Measurements from ENCODE around the gene PTBP2. TPM values are rescaled to one million over a fixed set of nuclear protein-coding genes. Genes with fewer than 3 reads are reported as not detected.

The PTBP2 gene, protein sequence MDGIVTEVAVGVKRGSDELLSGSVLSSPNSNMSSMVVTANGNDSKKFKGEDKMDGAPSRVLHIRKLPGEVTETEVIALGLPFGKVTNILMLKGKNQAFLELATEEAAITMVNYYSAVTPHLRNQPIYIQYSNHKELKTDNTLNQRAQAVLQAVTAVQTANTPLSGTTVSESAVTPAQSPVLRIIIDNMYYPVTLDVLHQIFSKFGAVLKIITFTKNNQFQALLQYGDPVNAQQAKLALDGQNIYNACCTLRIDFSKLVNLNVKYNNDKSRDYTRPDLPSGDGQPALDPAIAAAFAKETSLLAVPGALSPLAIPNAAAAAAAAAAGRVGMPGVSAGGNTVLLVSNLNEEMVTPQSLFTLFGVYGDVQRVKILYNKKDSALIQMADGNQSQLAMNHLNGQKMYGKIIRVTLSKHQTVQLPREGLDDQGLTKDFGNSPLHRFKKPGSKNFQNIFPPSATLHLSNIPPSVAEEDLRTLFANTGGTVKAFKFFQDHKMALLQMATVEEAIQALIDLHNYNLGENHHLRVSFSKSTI
- total RNA-seq, result 10 to 100 TPM; 10.4 to 36.5 (median 14.4) TPM

DNA sequence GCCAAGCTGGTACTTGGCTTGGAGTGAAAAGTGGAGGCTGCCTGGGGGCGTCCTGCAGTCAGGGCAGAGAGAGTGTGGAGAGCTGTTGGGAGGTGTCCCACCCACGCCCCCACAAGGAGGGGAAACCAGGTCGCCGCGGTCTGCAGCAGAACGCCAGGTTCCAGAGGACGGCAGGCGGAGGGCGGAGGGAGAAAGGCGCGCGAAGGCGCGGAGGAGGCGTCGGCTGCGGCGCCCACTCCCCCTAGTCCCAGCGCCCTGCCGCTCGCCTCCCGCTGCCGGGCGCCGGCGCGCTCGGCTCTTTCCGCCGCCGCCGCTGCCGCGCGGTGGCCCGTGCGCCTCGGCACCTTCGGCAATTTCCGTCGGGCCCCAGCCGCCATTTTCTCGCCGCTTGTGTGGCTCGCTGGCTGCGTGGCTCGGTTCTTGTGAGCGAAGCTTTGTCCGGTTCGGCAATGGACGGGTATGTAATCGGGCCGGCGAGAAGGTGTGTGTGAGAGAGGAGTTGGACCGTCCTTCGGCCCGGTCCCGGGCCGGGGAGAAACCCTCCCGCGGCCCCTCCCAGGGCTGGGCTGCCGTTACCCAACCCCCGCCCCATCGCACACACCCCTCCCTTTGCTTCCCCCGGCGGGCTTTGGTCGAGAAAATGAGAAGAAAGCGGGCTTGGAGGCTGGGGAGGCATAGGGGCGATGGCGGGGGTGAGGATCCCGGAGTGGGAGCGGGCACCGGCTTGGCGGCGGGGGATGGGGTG lies at the start of gene PTBP2:
Gene PTBP2 (plus strand): TSS at position 369 of the 745 bp plus-strand sequence. CDS start 81 bp downstream, at position 450.
- peak within 1 kb of the TSS; percentile 87 to 96 (median 96) for H3K27ac ChIP-seq

DNA sequence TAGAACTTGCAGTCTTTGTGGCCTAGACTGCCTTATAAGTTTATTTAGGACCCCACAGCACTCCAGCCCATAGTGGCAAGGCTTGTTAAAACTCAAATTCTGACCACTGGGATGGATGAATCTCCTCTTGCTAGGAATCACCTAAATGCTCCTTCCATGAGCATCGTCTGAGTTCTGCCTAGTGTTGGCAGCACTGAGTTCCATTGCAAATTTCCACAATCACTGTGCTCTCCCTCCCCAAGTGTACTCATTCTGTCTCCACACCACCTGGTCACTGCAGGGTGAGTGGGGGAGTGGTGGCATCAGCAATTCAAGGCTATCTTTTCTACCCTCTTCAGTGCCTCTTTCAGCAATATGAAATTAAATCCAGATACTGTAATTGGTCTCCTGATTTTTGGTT lies 46.7 kb upstream of the PTBP2 start:
- DNase-seq, result no peak
- Histone ChIP-seq H3K4me3 (no peak overlapping the region), H3K4me1 (no peaks in the 10 kb centered on the region), H3K9me3 (peaks cover 0 to 6% (median 0%) of the 10 kb centered on the region in 4 donors), H3K36me3 (no peaks in the 10 kb centered on the region), H3K27ac (no peak overlapping the region), H3K27me3 (no peaks in the 10 kb centered on the region)
- TF ChIP-seq, protein P1, sequence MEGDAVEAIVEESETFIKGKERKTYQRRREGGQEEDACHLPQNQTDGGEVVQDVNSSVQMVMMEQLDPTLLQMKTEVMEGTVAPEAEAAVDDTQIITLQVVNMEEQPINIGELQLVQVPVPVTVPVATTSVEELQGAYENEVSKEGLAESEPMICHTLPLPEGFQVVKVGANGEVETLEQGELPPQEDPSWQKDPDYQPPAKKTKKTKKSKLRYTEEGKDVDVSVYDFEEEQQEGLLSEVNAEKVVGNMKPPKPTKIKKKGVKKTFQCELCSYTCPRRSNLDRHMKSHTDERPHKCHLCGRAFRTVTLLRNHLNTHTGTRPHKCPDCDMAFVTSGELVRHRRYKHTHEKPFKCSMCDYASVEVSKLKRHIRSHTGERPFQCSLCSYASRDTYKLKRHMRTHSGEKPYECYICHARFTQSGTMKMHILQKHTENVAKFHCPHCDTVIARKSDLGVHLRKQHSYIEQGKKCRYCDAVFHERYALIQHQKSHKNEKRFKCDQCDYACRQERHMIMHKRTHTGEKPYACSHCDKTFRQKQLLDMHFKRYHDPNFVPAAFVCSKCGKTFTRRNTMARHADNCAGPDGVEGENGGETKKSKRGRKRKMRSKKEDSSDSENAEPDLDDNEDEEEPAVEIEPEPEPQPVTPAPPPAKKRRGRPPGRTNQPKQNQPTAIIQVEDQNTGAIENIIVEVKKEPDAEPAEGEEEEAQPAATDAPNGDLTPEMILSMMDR (IDR thresholded peaks at IDR 0.05), result no peak
- TF ChIP-seq EP300 (IDR thresholded peaks at IDR 0.05), result no peak
- TF ChIP-seq POLR2AphosphoS5 (IDR thresholded peaks at IDR 0.05), result no peak
- no peak for TF ChIP-seq POLR2A (IDR thresholded peaks at IDR 0.05)
- no peak for ATAC-seq (ENCODE audit: low FRiP score in 2 of 2)
- WGBS, 2 donors, result 67% methylated on average over 1 of the region's 1 CpG; no CpG with 5 or more reads in 1 of the 2 donors

More for the DNA sequence above, at the start of gene PTBP2:
- ATAC-seq (ENCODE audit: low FRiP score in 2 of 2) (peak; percentile 94 to 98), DNase-seq (peak; percentile 79 to 96)
- 0 to 1% methylated on average over 25 to 67 of the region's 75 CpGs for WGBS, 2 donors
- Histone ChIP-seq H3K9me3 (no peaks in the 10 kb centered on the region), H3K4me3 (peak within 1 kb of the TSS; percentile 54 to 86 (median 78)), H3K4me1 (peaks cover 10 to 21% (median 19%) of the 10 kb centered on the region in 4 donors), H3K27me3 (no peaks in the 10 kb centered on the region), H3K36me3 (peaks cover 0 to 3% (median 0%) of the 10 kb centered on the region in 4 donors)
- TF ChIP-seq, protein P1 (IDR thresholded peaks at IDR 0.05), result peak in 2 of 6 experiments; percentile 31 to 33
- peak; percentile 22 to 25 for TF ChIP-seq POLR2AphosphoS5 (IDR thresholded peaks at IDR 0.05)
- TF ChIP-seq POLR2A (IDR thresholded peaks at IDR 0.05), result peak in 3 of 4 donors; percentile 36 to 58 (median 49)
- TF ChIP-seq EP300 (IDR thresholded peaks at IDR 0.05), result no peak

DNA sequence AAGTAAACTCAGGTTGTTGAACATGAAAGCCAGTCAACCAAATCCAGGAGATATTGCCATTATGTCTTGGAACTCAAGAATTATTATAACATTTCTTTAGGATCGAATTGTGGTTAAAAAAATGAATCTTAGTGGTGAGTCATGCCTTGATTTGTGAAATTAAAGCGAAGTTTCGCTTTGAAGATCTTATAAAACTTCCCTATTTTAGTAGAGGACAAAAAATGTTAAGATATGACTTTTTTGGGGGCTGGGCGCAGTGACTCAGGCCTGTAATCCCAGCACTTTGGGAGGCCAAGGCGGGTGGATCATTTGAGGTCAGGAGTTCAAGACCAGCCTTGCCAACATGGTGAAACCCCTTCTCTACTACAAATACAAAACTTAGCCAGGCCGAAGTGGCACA lies 39.5 kb upstream of the PTBP2 start:
- ATAC-seq (ENCODE audit: low FRiP score in 2 of 2), result no peak
- H3K4me1 ChIP-seq, result no peaks in the 10 kb centered on the region
- no peak overlapping the region for H3K27ac ChIP-seq
- no peaks in the 10 kb centered on the region for H3K36me3 ChIP-seq
- no peak for TF ChIP-seq POLR2A (IDR thresholded peaks at IDR 0.05)
- TF ChIP-seq, protein P1 (IDR thresholded peaks at IDR 0.05), result no peak
- no peak for TF ChIP-seq POLR2AphosphoS5 (IDR thresholded peaks at IDR 0.05)
- TF ChIP-seq EP300 (IDR thresholded peaks at IDR 0.05), result no peak
- DNase-seq, result no peak
- no peaks in the 10 kb centered on the region for H3K9me3 ChIP-seq
- 65 to 66% methylated on average over 6 of the region's 6 CpGs for WGBS, 2 donors
- no peak overlapping the region for H3K4me3 ChIP-seq
- no peaks in the 10 kb centered on the region for H3K27me3 ChIP-seq

DNA sequence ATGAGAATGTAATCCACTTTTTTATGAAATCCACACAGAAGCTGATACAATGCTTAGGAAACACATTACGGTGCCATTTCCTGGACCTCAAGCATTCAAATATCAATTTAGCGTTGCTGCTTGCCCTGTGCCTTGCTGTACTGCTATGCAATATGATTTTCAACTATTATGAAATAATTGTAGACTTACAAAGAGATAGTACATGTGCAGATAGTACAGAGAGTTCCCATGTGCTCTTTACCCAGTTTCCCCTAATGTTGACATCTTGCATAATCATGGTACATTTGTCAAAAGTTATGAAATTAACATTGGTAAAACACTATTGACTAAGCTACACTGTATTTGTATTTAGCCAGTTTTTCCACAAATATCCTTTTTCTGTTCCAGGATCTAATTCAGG lies 37.7 kb upstream of the PTBP2 start:
- ATAC-seq (ENCODE audit: low FRiP score in 2 of 2), result peak in 1 of 2 donors; percentile 89
- TF ChIP-seq, protein P1 (IDR thresholded peaks at IDR 0.05), result no peak
- TF ChIP-seq POLR2AphosphoS5 (IDR thresholded peaks at IDR 0.05) (no peak), EP300 (IDR thresholded peaks at IDR 0.05) (peak in 1 of 4 donors; percentile 42), POLR2A (IDR thresholded peaks at IDR 0.05) (no peak)

More for the DNA sequence above, 37.7 kb upstream of the PTBP2 start:
- Histone ChIP-seq H3K36me3 (no peaks in the 10 kb centered on the region), H3K4me3 (no peak overlapping the region), H3K27me3 (no peaks in the 10 kb centered on the region), H3K4me1 (no peaks in the 10 kb centered on the region), H3K27ac (peak overlapping the region in 2 of 4 donors; percentile 39 to 52), H3K9me3 (no peaks in the 10 kb centered on the region)
- DNase-seq, result no peak
- WGBS, 2 donors, result 61 to 63% methylated on average over 2 of the region's 2 CpGs
